T-cell (primary cell): ENCODE measurements around the gene SLC22A24. TPM values are rescaled to one million over a fixed set of nuclear protein-coding genes. Genes with fewer than 3 reads are reported as not detected.

Experiments
- ATAC-seq, 4 experiments: fragments of 200-7000 bp in 3 of 4; fragments of 150-1000 bp in 1 of 4; cut with Tn5 transposase; replicated peaks in 1 of 4; 1 replicate in 3 of 4; 2 replicates in 1 of 4; pipeline ENCODE4 v1.10.0; 2021; ENCODE audit warnings: moderate library complexity in 3 of 4, mild to moderate bottlenecking in 2 of 4, moderate number of reproducible peaks in 1 of 4
- CTCF ChIA-PET, 2 donors: fragments of 300-600 bp; sonication (Branson Sonifier 250); formaldehyde crosslinking; loops; one replicate each; lab custom pipeline; 2022; ENCODE audit warnings: antibody characterized with exemption in 2 of 2; lab: Charles Lee
- POLR2A ChIA-PET, 2 donors: fragments of 300-600 bp; sonication (Branson Sonifier 250); formaldehyde crosslinking; loops; one replicate each; lab custom pipeline; 2022; ENCODE audit warnings: antibody characterized with exemption in 2 of 2; lab: Charles Lee
- DNase-seq, 35 experiments: peaks; one replicate each; pipeline versions ENCODE4 v3.0.0 to v3.0.0-alpha.2; 2013 to 2023
- H3K27ac ChIP-seq: one replicate; pipeline ENCODE4 v1.5.1; 2013; ENCODE audit warnings: low read length
- H3K27me3 ChIP-seq, 2 experiments: replicated peaks in 1 of 2; 1 replicate in 1 of 2; 2 replicates in 1 of 2; pipeline versions ENCODE4 v1.6.1 to v1.7.0; 2013; ENCODE audit warnings: low read length in 1 of 2, mixed read lengths in 1 of 2; ENCODE audit not compliant: control insufficient read depth in 2 of 2, insufficient read depth in 2 of 2; ENCODE audit errors: extremely low read depth in 1 of 2
- H3K36me3 ChIP-seq, 2 donors: 1 replicate in 1 of 2; 2 replicates in 1 of 2; pipeline versions ENCODE4 v1.6.1 to v1.7.0; 2013; ENCODE audit warnings: low read length in 1 of 2; ENCODE audit not compliant: control insufficient read depth in 2 of 2, insufficient read depth in 1 of 2; ENCODE audit errors: extremely low read depth in 1 of 2
- H3K4me1 ChIP-seq, 2 experiments: 1 replicate in 1 of 2; 2 replicates in 1 of 2; pipeline versions ENCODE4 v1.6.1 to v1.7.0; 2013; ENCODE audit warnings: low read length in 2 of 2, mixed read lengths in 1 of 2; ENCODE audit not compliant: insufficient read depth in 2 of 2, control insufficient read depth in 1 of 2; ENCODE audit errors: extremely low read depth in 1 of 2
- H3K4me3 ChIP-seq, 2 donors: 1 replicate in 1 of 2; 2 replicates in 1 of 2; pipeline versions ENCODE4 v1.5.1 to v1.7.0; 2013; ENCODE audit warnings: mild to moderate bottlenecking in 2 of 2, low read length in 1 of 2, moderate library complexity in 1 of 2; ENCODE audit not compliant: control insufficient read depth in 1 of 2; ENCODE audit errors: extremely low read depth in 1 of 2
- H3K9me3 ChIP-seq: 2 replicates; pipeline ENCODE4 v1.7.0; 2013
- H3K27ac Mint-ChIP-seq, 2 donors: one replicate each; pipeline ENCODE4 v1.8.0; 2020 to 2021; ENCODE audit warnings: mild to moderate bottlenecking in 2 of 2, mixed read lengths in 2 of 2
- H3K27me3 Mint-ChIP-seq, 2 donors: one replicate each; pipeline ENCODE4 v1.8.0; 2021 to 2022; ENCODE audit warnings: mixed read lengths in 2 of 2
- H3K36me3 Mint-ChIP-seq: one replicate; pipeline ENCODE4 v1.8.0; 2021; ENCODE audit warnings: mixed read lengths
- H3K4me1 Mint-ChIP-seq, 3 donors: one replicate each; pipeline ENCODE4 v1.8.0; 2020 to 2022; ENCODE audit warnings: mixed read lengths in 3 of 3, mild to moderate bottlenecking in 1 of 3
- H3K4me3 Mint-ChIP-seq, 3 donors: one replicate each; pipeline ENCODE4 v1.8.0; 2020 to 2022; ENCODE audit warnings: mild to moderate bottlenecking in 3 of 3, mixed read lengths in 3 of 3, moderate library complexity in 3 of 3
- H3K9me3 Mint-ChIP-seq, 3 donors: one replicate each; pipeline ENCODE4 v1.8.0; 2020 to 2022; ENCODE audit warnings: mixed read lengths in 3 of 3
- WGBS: methylation state at CpG from one replicate; pipeline ENCODE4 v1.1.5; 2013; ENCODE audit warnings: missing lambda C conversion rate; ENCODE audit not compliant: insufficient coverage; 5-methylcytosine and 5-hydroxymethylcytosine counted together
- total RNA-seq, 35 experiments: library from RNA in 6 of 35; stranded (reverse) in 6 of 35; fragments of 120-200 nt in 1 of 35; gene quantifications; one replicate each; pipeline versions ENCODE4 v1.2.1 to v1.2.4 and lab custom pipeline; 2013 to 2026

Gene SLC22A24
- total RNA-seq, 5 donors from 2014 or later (not counting 1 experiment from before 2014, with no cell fraction given), result not detected

GRCh38 chr11:63042596-63042995 lies 101.4 kb downstream of the SLC22A24 start:
- ATAC-seq, result no peak
- peaks cover 0 to 8% (median 4%) of the 10 kb centered on the region in 3 donors for H3K9me3 Mint-ChIP-seq
- Histone ChIP-seq H3K4me3 (no peak overlapping the region), H3K27me3 (peaks cover 0 to 13% of the 10 kb centered on the region in 2 experiments), H3K4me1 (no peaks in the 10 kb centered on the region), H3K27ac (no peak overlapping the region), H3K9me3 (no peaks in the 10 kb centered on the region), H3K36me3 (no peaks in the 10 kb centered on the region)
- POLR2A ChIA-PET, result no interaction called here
- no peaks in the 10 kb centered on the region for H3K36me3 Mint-ChIP-seq
- 90% methylated on average over 3 of the region's 3 CpGs for WGBS
- no peaks in the 10 kb centered on the region for H3K4me1 Mint-ChIP-seq
- H3K4me3 Mint-ChIP-seq, result no peak overlapping the region
- H3K27ac Mint-ChIP-seq, result no peak overlapping the region
- CTCF ChIA-PET, result no interaction called here
- H3K27me3 Mint-ChIP-seq, result peaks cover 14 to 40% of the 10 kb centered on the region in 2 donors
- DNase-seq, result no peak

DNA sequence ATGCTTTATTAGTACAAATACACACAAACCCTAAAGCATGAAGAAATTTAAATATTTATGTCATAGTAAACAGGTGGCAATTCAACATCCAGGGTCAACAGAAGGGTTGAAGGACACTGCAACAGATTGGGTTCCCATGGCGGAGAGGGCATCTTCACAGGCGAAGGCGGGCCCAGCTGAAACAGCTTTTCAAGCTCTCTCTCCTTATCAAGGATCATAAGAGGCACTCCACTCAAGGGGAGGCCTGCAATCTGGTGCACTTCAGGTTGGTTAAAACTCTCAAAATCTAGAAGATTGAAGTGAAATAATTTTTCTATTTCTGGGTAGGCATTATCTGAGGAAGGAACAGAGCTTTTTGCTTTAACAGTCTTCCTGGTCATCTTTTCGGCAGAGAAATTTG lies 111.6 kb downstream of the SLC22A24 start:
- Mint-ChIP-seq H3K27ac (no peak overlapping the region), H3K9me3 (no peaks in the 10 kb centered on the region), H3K36me3 (no peaks in the 10 kb centered on the region), H3K27me3 (peaks cover 32 to 44% of the 10 kb centered on the region in 2 donors), H3K4me1 (peaks cover 0 to 4% (median 2%) of the 10 kb centered on the region in 3 donors), H3K4me3 (no peak overlapping the region)
- no peak for ATAC-seq
- H3K27ac ChIP-seq, result no peak overlapping the region
- DNase-seq, result no peak
- ChIA-PET POLR2A (no interaction called here), CTCF (no interaction called here)
- no peaks in the 10 kb centered on the region for H3K4me1 ChIP-seq
- 100% methylated on average over 1 of the region's 4 CpGs for whole genome bisulfite sequencing
- no peaks in the 10 kb centered on the region for H3K9me3 ChIP-seq
- H3K27me3 ChIP-seq, result peaks cover 0 to 12% of the 10 kb centered on the region in 2 experiments
- H3K4me3 ChIP-seq, result no peak overlapping the region
- H3K36me3 ChIP-seq, result no peaks in the 10 kb centered on the region

Other genes with a start within 250 kb of the SLC22A24 start
- gene CHRM1, start 222.9 kb downstream of the SLC22A24 start, total RNA-seq, result not detected
- gene SLC22A6, start 159.3 kb downstream of the SLC22A24 start, total RNA-seq, result not detected
- gene SLC22A8, start 128.4 kb downstream of the SLC22A24 start, total RNA-seq, result not detected
- not detected for gene SLC22A25, start 99.4 kb upstream of the SLC22A24 start, total RNA-seq
- gene SLC22A9, start 225.6 kb upstream of the SLC22A24 start, total RNA-seq, result under 1 TPM in 1 of 5 donors, not detected in 4; 0.12 TPM